H9 (cell line): ENCODE measurements around the gene TJP3. TPM values are rescaled to one million over a fixed set of nuclear protein-coding genes. Genes with fewer than 3 reads are reported as not detected.

Experiments used
- DNase-seq: peaks from one replicate; pipeline ENCODE4 v3.0.0-alpha.2; 2017
- H2AFZ ChIP-seq: one replicate; pipeline ENCODE4 v1.6.1; 2013; ENCODE audit warnings: mild to moderate bottlenecking, low read length, control low read depth, moderate library complexity
- H2AK5ac ChIP-seq: 2 replicates; pipeline ENCODE4 v1.6.1; 2013; ENCODE audit warnings: low read length, control low read depth, mixed read lengths; ENCODE audit not compliant: insufficient read length
- H2BK120ac ChIP-seq: one replicate; pipeline ENCODE4 v1.6.1; 2013; ENCODE audit warnings: low read depth, mild to moderate bottlenecking, low read length, control low read depth, inconsistent platforms; ENCODE audit not compliant: poor library complexity, severe bottlenecking
- H2BK12ac ChIP-seq: 2 replicates; pipeline ENCODE4 v1.6.1; 2013; ENCODE audit warnings: low read length, control low read depth, mixed read lengths, low read depth; ENCODE audit not compliant: insufficient read length
- H2BK15ac ChIP-seq: 2 replicates; pipeline ENCODE4 v1.6.1; 2013; ENCODE audit warnings: low read depth, low read length, control low read depth
- H2BK20ac ChIP-seq: one replicate; pipeline ENCODE4 v1.6.1; 2013; ENCODE audit warnings: low read depth, mild to moderate bottlenecking, low read length, control low read depth, inconsistent platforms; ENCODE audit not compliant: poor library complexity, severe bottlenecking
- H2BK5ac ChIP-seq: 2 replicates; pipeline ENCODE4 v1.6.1; 2013; ENCODE audit warnings: low read length, control low read depth, mixed read lengths; ENCODE audit not compliant: insufficient read length
- H3K14ac ChIP-seq: 2 replicates; pipeline ENCODE4 v1.6.1; 2013; ENCODE audit warnings: low read length, control low read depth; ENCODE audit not compliant: insufficient read depth
- H3K18ac ChIP-seq: 2 replicates; pipeline ENCODE4 v1.6.1; 2013; ENCODE audit warnings: low read depth, mild to moderate bottlenecking, mixed read lengths, low read length, control low read depth; ENCODE audit not compliant: insufficient read length
- H3K23ac ChIP-seq: 2 replicates; pipeline ENCODE4 v1.6.1; 2013; ENCODE audit warnings: low read length, control low read depth, mixed read lengths, low read depth; ENCODE audit not compliant: insufficient read length
- H3K23me2 ChIP-seq: 2 replicates; pipeline ENCODE4 v1.6.1; 2013; ENCODE audit warnings: low read depth, mild to moderate bottlenecking, mixed read lengths, low read length, control low read depth; ENCODE audit not compliant: insufficient read length, poor library complexity, severe bottlenecking
- H3K27ac ChIP-seq: 2 replicates; pipeline ENCODE4 v1.5.1; 2013; ENCODE audit warnings: low read length, control low read depth, mixed read lengths, low read depth; ENCODE audit not compliant: insufficient read length
- H3K27me3 ChIP-seq: 2 replicates; pipeline ENCODE4 v1.6.1; 2013; ENCODE audit warnings: low read length, control low read depth, inconsistent platforms; ENCODE audit not compliant: insufficient read depth
- H3K4ac ChIP-seq: 2 replicates; pipeline ENCODE4 v1.6.1; 2013; ENCODE audit warnings: low read depth, mild to moderate bottlenecking, control low read depth, inconsistent platforms, low read length, moderate library complexity
- H3K4me1 ChIP-seq: 2 replicates; pipeline ENCODE4 v1.6.1; 2013; ENCODE audit warnings: low read length, control low read depth, inconsistent platforms; ENCODE audit not compliant: insufficient read depth
- H3K4me2 ChIP-seq: 2 replicates; pipeline ENCODE4 v1.6.1; 2013; ENCODE audit warnings: low read length, control low read depth, mixed read lengths; ENCODE audit not compliant: insufficient read length, insufficient read depth
- H3K56ac ChIP-seq: 2 replicates; pipeline ENCODE4 v1.6.1; 2013; ENCODE audit warnings: low read depth, mild to moderate bottlenecking, mixed read lengths, low read length, control low read depth; ENCODE audit not compliant: insufficient read length
- H3K79me1 ChIP-seq: 2 replicates; pipeline ENCODE4 v1.6.1; 2013; ENCODE audit warnings: low read depth, mild to moderate bottlenecking, moderate library complexity, low read length, control low read depth, inconsistent platforms; ENCODE audit not compliant: insufficient read depth, poor library complexity, severe bottlenecking
- H3K79me2 ChIP-seq: 2 replicates; pipeline ENCODE4 v1.6.1; 2013; ENCODE audit warnings: low read length, control low read depth, inconsistent platforms; ENCODE audit not compliant: insufficient read depth
- H3K9ac ChIP-seq: 2 replicates; pipeline ENCODE4 v1.6.1; 2013; ENCODE audit warnings: low read length, control low read depth, mixed read lengths; ENCODE audit not compliant: insufficient read length; ENCODE audit errors: extremely low read depth
- H3K9me3 ChIP-seq: one replicate; pipeline ENCODE4 v1.6.1; 2013; ENCODE audit warnings: low read depth, low read length, inconsistent platforms; ENCODE audit not compliant: control insufficient read depth
- H3T11ph ChIP-seq: one replicate; pipeline ENCODE4 v1.6.1; 2013; ENCODE audit warnings: mild to moderate bottlenecking, low read length, control low read depth, inconsistent platforms
- H4K20me1 ChIP-seq: one replicate; pipeline ENCODE4 v1.6.1; 2013; ENCODE audit not compliant: control insufficient read depth, insufficient read length, insufficient read depth
- H4K5ac ChIP-seq: 2 replicates; pipeline ENCODE4 v1.6.1; 2013; ENCODE audit warnings: low read depth, mild to moderate bottlenecking, mixed read lengths, low read length, control low read depth; ENCODE audit not compliant: insufficient read length
- H4K8ac ChIP-seq: replicated peaks from 2 replicates; pipeline ENCODE4 v1.6.1; 2013; ENCODE audit warnings: low read length, control low read depth, mixed read lengths, low read depth; ENCODE audit not compliant: insufficient read length
- H4K91ac ChIP-seq: 2 replicates; pipeline ENCODE4 v1.6.1; 2013; ENCODE audit warnings: low read depth, mild to moderate bottlenecking, moderate library complexity, mixed read lengths, low read length, control low read depth; ENCODE audit not compliant: insufficient read length
- H3K27ac Mint-ChIP-seq, 3 experiments: 2 replicates in 2 of 3; 3 replicates in 1 of 3; pipeline ENCODE4 v1.8.0; 2020 to 2021; ENCODE audit warnings: mixed read lengths in 3 of 3, mild to moderate bottlenecking in 1 of 3, moderate library complexity in 1 of 3
- H3K27me3 Mint-ChIP-seq: 2 replicates; pipeline ENCODE4 v1.8.0; 2021; ENCODE audit warnings: low read depth, mild to moderate bottlenecking, moderate library complexity, mixed read lengths
- H3K36me3 Mint-ChIP-seq, 3 experiments: 2 replicates in 2 of 3; 3 replicates in 1 of 3; pipeline ENCODE4 v1.8.0; 2020 to 2021; ENCODE audit warnings: low read depth in 3 of 3, mixed read lengths in 3 of 3; ENCODE audit not compliant: insufficient read depth in 1 of 3
- H3K4me1 Mint-ChIP-seq, 2 experiments: 2 replicates each; pipeline ENCODE4 v1.8.0; 2020; ENCODE audit warnings: mixed read lengths in 2 of 2
- H3K4me3 Mint-ChIP-seq, 2 experiments: 2 replicates in 1 of 2; 3 replicates in 1 of 2; pipeline ENCODE4 v1.8.0; 2020 to 2021; ENCODE audit warnings: mild to moderate bottlenecking in 2 of 2, mixed read lengths in 2 of 2, moderate library complexity in 1 of 2
- H3K9me3 Mint-ChIP-seq, 2 experiments: 2 replicates in 1 of 2; 3 replicates in 1 of 2; pipeline ENCODE4 v1.8.0; 2020; ENCODE audit warnings: mild to moderate bottlenecking in 2 of 2, mixed read lengths in 2 of 2, moderate library complexity in 1 of 2
- WGBS: extraction: QIAGEN DNeasy Blood & Tissue Kit; methylation state at CpG from one replicate; pipeline ENCODE4 v1.1.7; 2013; ENCODE audit warnings: missing lambda C conversion rate, low lambda C conversion rate, mixed read lengths; ENCODE audit not compliant: insufficient read length; ENCODE audit errors: extremely low coverage; 5-methylcytosine and 5-hydroxymethylcytosine counted together
- total RNA-seq: library from RNA; stranded (reverse); gene quantifications from 2 replicates; pipeline ENCODE4 v1.2.1, GENCODE V29; 2021
- TF ChIP-seq, protein P1 (sequence below): fragments of 200-600 bp; sonication (generic); conservative IDR thresholded peaks from 3 replicates; pipeline ENCODE4 v1.8.0; 2021; ENCODE audit warnings: antibody characterized with exemption, mild to moderate bottlenecking

TJP3 gene
- total RNA-seq, 1 experiment from 2014 or later: 27.3 TPM

DNA sequence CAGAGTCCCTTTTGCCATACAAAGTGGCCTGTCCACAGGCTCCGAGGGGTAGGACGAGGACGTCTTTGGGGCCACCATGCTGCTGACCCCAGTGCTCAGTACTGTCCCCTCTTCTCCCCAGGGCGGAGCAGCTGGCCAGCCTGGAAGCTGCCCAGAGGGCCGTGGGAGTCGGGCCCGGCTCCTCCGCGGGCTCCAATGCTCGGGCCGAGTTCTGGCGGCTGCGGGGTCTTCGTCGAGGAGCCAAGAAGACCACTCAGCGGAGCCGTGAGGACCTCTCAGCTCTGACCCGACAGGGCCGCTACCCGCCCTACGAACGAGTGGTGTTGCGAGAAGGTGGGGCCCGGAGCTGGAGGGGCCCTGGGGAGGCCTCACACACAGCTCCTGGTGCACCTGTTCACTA lies 32.2 kb downstream of the TJP3 start:
- H3K79me1 ChIP-seq: no peaks in the 10 kb centered on the region
- no peak overlapping the region for H2BK20ac ChIP-seq
- no peak overlapping the region for H3K9ac ChIP-seq
- Mint-ChIP-seq H3K4me3 (no peak overlapping the region), H3K9me3 (no peaks in the 10 kb centered on the region), H3K36me3 (peaks cover 0 to 23% (median 13%) of the 10 kb centered on the region in 3 experiments; a peak in 5 of 7 replicates), H3K27ac (no peak overlapping the region), H3K27me3 (no peaks in the 10 kb centered on the region; the same call in 1 of the 2 replicates), H3K4me1 (no peaks in the 10 kb centered on the region)
- WGBS: no CpG with 5 or more reads among the region's 24 CpGs
- no peak overlapping the region for H3K4ac ChIP-seq
- no peak overlapping the region for H3K4me2 ChIP-seq
- no peak overlapping the region for H2BK120ac ChIP-seq
- no peaks in the 10 kb centered on the region for H3K4me1 ChIP-seq
- no peak overlapping the region for H4K5ac ChIP-seq
- H2AFZ ChIP-seq: no peak overlapping the region
- no peak overlapping the region for H4K8ac ChIP-seq
- no peak for DNase-seq
- H3K9me3 ChIP-seq: no peaks in the 10 kb centered on the region
- no peak overlapping the region for H3K14ac ChIP-seq
- H3T11ph ChIP-seq: no peak overlapping the region
- H3K79me2 ChIP-seq: no peaks in the 10 kb centered on the region
- no peak overlapping the region for H3K23ac ChIP-seq
- TF ChIP-seq, protein P1, sequence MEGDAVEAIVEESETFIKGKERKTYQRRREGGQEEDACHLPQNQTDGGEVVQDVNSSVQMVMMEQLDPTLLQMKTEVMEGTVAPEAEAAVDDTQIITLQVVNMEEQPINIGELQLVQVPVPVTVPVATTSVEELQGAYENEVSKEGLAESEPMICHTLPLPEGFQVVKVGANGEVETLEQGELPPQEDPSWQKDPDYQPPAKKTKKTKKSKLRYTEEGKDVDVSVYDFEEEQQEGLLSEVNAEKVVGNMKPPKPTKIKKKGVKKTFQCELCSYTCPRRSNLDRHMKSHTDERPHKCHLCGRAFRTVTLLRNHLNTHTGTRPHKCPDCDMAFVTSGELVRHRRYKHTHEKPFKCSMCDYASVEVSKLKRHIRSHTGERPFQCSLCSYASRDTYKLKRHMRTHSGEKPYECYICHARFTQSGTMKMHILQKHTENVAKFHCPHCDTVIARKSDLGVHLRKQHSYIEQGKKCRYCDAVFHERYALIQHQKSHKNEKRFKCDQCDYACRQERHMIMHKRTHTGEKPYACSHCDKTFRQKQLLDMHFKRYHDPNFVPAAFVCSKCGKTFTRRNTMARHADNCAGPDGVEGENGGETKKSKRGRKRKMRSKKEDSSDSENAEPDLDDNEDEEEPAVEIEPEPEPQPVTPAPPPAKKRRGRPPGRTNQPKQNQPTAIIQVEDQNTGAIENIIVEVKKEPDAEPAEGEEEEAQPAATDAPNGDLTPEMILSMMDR: no peak
- H4K91ac ChIP-seq: no peak overlapping the region
- no peak overlapping the region for H3K27ac ChIP-seq
- H3K23me2 ChIP-seq: no peaks in the 10 kb centered on the region
- H2BK15ac ChIP-seq: no peak overlapping the region
- H2BK5ac ChIP-seq: no peak overlapping the region
- no peak overlapping the region for H3K18ac ChIP-seq
- H2BK12ac ChIP-seq: no peak overlapping the region
- no peaks in the 10 kb centered on the region for H3K27me3 ChIP-seq
- H2AK5ac ChIP-seq: no peak overlapping the region
- H3K56ac ChIP-seq: no peak overlapping the region
- no peaks in the 10 kb centered on the region for H4K20me1 ChIP-seq
